ENCODE measurements around the gene WBP1L.
A peak's percentile ranks its signal among the peaks of the same experiment; 100 is the strongest.
"Not testable (repeated sequence)": the region's sequence is repeated elsewhere in the genome, so short reads cannot be mapped to it uniquely, and the experiment has no call there.

Gene WBP1L

DNA sequence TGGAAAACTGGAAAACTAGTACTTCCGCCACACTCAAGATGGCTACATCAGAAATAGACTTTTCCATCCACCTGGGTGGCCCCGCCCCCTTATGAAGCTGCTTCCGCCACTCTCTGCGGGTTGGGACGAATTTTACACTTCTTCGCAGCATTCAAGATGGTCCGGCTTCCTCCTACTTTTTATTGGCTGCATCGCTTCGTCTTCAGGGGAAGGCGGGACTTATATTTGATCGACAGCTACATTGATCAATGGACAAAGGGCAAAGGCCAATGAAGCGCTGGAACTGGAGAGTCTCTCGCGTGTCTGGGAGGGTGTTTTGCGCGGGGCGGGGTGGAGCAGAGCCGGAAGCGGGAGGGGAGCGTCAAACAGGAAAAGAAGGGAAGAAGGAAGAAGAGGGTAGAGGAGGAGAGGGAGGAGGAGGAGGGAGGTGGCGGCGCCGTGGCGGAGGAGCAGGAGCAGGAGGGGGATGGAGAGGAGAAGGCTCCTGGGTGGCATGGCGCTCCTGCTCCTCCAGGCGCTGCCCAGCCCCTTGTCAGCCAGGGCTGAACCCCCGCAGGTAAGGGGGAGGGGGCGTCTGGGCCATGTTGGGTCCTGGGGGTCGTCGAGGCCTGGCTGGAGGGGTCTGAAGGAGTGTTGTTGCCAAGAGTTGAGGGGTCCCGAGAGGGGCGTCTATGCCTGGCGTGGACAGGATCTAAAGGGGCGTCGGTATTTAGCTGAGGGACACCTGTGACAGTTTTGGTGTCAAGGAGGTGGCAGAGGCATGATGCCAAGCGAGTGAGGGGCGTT lies at the start of gene WBP1L:
Gene WBP1L (plus strand): TSS at position 361 of the 786 bp plus-strand sequence. CDS start 106 bp downstream, at position 467.
- H3K9me3 ChIP-seq (ENCODE audit: insufficient read depth, low read depth, low read length): no peaks in the 10 kb centered on the region
- peaks cover 9% of the 10 kb centered on the region; the same call in 1 of the 2 replicates for H3K4me1 ChIP-seq (ENCODE audit: insufficient read depth, low read length)
- no peaks in the 10 kb centered on the region; the same call in 1 of the 2 replicates for H3K27me3 ChIP-seq (ENCODE audit: insufficient read depth, low read length)
- H3K27ac ChIP-seq (ENCODE audit: low read length): peak within 1 kb of the TSS; percentile 7
- H3K4me3 ChIP-seq (ENCODE audit: low read length): peak within 1 kb of the TSS; percentile 85
- peaks cover 3% of the 10 kb centered on the region; the same call in 1 of the 2 replicates for H3K36me3 ChIP-seq (ENCODE audit: insufficient read depth, low read depth, low read length)
- peak within 1 kb of the TSS; percentile 76; the same call in 1 of the 2 replicates for H3K9ac ChIP-seq (ENCODE audit: low read depth, low read length)

DNA sequence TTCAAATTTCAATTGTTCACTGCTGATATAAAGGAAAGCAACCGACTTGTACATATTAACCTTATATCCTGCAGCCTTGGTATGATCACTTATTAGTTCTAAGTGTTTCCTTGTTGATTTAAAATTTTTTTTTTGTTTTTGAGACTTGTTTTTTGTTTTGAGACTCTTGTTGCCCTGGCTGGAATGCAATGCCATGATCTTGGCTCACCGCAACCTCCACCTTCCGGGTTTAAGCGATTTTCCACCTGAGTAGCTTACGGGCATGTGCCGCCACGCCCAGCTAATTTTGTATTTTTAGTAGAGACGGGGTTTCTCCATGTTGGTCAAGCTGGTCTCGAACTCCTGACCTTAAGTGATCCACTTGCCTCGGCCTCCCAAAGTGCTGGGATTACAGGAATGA lies 48.3 kb upstream of the WBP1L start:
- H3K4me3 ChIP-seq (ENCODE audit: low read length); H3K9ac ChIP-seq (ENCODE audit: low read depth, low read length); H3K27ac ChIP-seq (ENCODE audit: low read length); H3K4me1 ChIP-seq (ENCODE audit: insufficient read depth, low read length); H3K9me3 ChIP-seq (ENCODE audit: insufficient read depth, low read depth, low read length); H3K27me3 ChIP-seq (ENCODE audit: insufficient read depth, low read length): not testable (repeated sequence)
- H3K36me3 ChIP-seq (ENCODE audit: insufficient read depth, low read depth, low read length): peaks cover 37% of the 10 kb centered on the region

DNA sequence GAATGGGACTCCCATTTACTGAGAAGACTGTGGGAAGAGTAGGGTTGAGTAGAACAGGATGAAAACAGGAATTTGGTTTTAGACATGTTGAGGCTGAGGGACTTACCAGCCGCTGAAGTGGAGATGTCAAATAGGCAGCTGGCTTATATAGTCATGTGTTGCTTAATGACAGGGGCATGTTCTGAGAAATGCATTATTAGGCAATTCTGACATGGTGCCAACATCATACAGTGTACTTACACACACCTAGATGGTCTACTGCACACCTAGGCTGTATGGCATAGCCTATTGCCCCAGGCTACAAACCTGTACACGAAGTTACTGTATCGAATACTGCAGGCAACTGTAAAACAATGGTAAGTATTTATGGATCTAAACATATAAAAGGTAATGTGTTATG lies 47.0 kb upstream of the WBP1L start:
- H3K27ac ChIP-seq (ENCODE audit: low read length): no peak overlapping the region
- H3K4me1 ChIP-seq (ENCODE audit: insufficient read depth, low read length): no peaks in the 10 kb centered on the region
- H3K36me3 ChIP-seq (ENCODE audit: insufficient read depth, low read depth, low read length): peaks cover 37% of the 10 kb centered on the region
- H3K27me3 ChIP-seq (ENCODE audit: insufficient read depth, low read length): no peaks in the 10 kb centered on the region
- no peak overlapping the region for H3K9ac ChIP-seq (ENCODE audit: low read depth, low read length)
- no peaks in the 10 kb centered on the region for H3K9me3 ChIP-seq (ENCODE audit: insufficient read depth, low read depth, low read length)
- no peak overlapping the region for H3K4me3 ChIP-seq (ENCODE audit: low read length)

DNA sequence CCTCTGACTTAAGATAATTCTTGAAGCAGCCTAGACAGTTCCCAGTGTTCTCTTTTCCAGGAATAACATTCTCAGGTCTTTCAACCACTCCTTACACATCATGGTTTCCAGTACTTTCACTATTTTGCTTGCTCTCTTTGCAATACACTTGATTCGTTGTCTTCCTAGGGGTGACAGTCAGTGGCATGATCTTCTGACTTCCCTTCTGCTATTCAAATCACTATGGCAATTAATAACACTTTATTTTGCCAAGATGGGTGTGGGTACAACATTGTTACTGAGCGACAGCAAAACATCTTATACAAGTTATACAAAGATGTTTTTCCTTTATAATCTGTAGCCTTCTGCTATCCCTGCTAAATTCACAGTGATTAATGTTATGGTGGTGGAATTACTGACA lies 44.9 kb upstream of the WBP1L start:
- no peaks in the 10 kb centered on the region for H3K9me3 ChIP-seq (ENCODE audit: insufficient read depth, low read depth, low read length)
- H3K27ac ChIP-seq (ENCODE audit: low read length): no peak overlapping the region
- H3K4me1 ChIP-seq (ENCODE audit: insufficient read depth, low read length): no peaks in the 10 kb centered on the region
- no peak overlapping the region for H3K4me3 ChIP-seq (ENCODE audit: low read length)
- H3K9ac ChIP-seq (ENCODE audit: low read depth, low read length): no peak overlapping the region
- no peaks in the 10 kb centered on the region for H3K27me3 ChIP-seq (ENCODE audit: insufficient read depth, low read length)
- H3K36me3 ChIP-seq (ENCODE audit: insufficient read depth, low read depth, low read length): peaks cover 40% of the 10 kb centered on the region

DNA sequence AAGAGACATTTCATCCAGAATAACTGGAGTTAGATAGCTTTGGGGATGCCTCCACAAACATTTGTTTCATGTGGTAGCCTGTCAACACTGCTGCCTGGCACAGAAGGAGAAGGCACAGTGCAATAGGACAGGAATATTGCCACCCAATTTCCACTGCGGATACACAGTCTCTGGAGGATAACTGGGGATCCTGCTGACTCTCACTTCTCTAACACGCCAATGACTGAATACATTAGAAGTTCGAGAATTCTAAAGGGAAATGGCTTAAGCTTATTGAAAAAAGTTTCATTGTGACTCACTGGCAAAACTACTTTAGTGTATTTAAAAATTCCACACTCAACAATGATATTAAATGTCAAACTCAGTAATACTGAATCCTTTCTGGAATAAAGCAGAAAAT lies 42.5 kb upstream of the WBP1L start:
- no peak overlapping the region for H3K9ac ChIP-seq (ENCODE audit: low read depth, low read length)
- no peaks in the 10 kb centered on the region for H3K9me3 ChIP-seq (ENCODE audit: insufficient read depth, low read depth, low read length)
- H3K36me3 ChIP-seq (ENCODE audit: insufficient read depth, low read depth, low read length): peaks cover 33% of the 10 kb centered on the region
- no peaks in the 10 kb centered on the region for H3K4me1 ChIP-seq (ENCODE audit: insufficient read depth, low read length)
- H3K27me3 ChIP-seq (ENCODE audit: insufficient read depth, low read length): no peaks in the 10 kb centered on the region
- H3K4me3 ChIP-seq (ENCODE audit: low read length): no peak overlapping the region
- H3K27ac ChIP-seq (ENCODE audit: low read length): no peak overlapping the region

DNA sequence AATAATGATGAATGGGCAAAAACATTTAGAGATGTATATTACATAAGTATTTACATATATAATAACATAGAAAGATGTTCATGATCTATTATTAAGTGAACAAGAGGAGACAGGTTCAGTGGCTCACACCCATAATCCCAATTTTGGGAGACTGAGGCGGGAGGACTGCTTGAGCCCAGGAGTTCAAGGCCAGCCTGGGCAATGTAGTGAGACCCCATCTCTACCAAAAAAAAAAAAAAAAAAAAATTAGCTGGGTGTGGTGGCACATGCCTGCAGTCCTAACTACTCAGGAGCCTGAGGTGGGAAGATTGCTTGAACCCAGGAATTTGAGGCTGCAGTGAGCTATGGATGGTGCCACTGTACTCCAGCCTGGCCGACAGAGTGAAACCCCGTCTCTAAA lies 42.0 kb upstream of the WBP1L start:
- Histone ChIP-seq H3K4me1 (ENCODE audit: insufficient read depth, low read length) (no peaks in the 10 kb centered on the region), H3K9ac (ENCODE audit: low read depth, low read length) (no peak overlapping the region), H3K36me3 (ENCODE audit: insufficient read depth, low read depth, low read length) (peaks cover 29% of the 10 kb centered on the region), H3K27ac (ENCODE audit: low read length) (no peak overlapping the region), H3K4me3 (ENCODE audit: low read length) (no peak overlapping the region), H3K27me3 (ENCODE audit: insufficient read depth, low read length) (no peaks in the 10 kb centered on the region), H3K9me3 (ENCODE audit: insufficient read depth, low read depth, low read length) (no peaks in the 10 kb centered on the region)

DNA sequence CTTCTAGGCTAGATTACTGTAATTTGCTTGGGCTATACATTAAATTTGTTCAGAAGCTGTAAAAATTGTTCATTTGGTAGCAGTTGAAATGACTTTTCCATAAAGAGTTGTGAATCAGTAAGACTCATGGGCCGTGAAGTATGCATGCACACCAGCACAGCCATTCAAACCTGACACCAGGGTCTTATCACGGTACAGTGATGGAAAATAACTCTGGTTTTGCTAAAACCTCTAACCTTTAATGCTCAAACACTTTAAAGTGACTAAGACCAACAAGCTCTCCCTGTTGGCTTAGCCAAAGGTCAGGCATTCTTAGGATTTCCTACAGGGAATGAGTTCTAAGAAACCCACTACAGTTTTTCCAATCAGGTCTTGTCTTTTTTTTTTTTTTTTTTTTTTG lies 41.0 kb upstream of the WBP1L start:
- Histone ChIP-seq H3K4me3 (ENCODE audit: low read length) (no peak overlapping the region), H3K36me3 (ENCODE audit: insufficient read depth, low read depth, low read length) (peaks cover 21% of the 10 kb centered on the region), H3K27ac (ENCODE audit: low read length) (no peak overlapping the region), H3K9me3 (ENCODE audit: insufficient read depth, low read depth, low read length) (no peaks in the 10 kb centered on the region), H3K4me1 (ENCODE audit: insufficient read depth, low read length) (no peaks in the 10 kb centered on the region), H3K9ac (ENCODE audit: low read depth, low read length) (no peak overlapping the region), H3K27me3 (ENCODE audit: insufficient read depth, low read length) (no peaks in the 10 kb centered on the region)

DNA sequence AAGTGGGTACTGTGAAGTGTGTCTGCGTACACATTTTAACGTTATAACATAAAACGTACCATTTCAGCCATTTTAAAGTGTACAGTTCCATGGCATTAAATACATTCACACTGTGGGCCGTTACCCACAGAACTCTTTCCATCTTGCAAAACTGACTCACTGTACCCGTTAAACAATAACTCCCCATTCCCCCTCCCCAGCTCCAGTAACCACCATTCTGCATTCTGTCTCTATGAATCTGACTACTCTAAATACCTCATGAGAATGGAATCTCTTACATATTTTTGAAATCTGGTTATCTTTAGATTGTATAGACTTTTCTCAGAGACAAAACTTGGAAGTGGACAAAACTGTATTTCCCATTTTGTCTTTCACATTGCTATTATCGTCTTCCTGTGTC lies 38.8 kb upstream of the WBP1L start:
- H3K9ac ChIP-seq (ENCODE audit: low read depth, low read length): no peak overlapping the region
- H3K27me3 ChIP-seq (ENCODE audit: insufficient read depth, low read length): no peaks in the 10 kb centered on the region
- 0 out of 2 replicates have a peak, but pooled peaks cover 3% of the 10 kb centered on the region for H3K36me3 ChIP-seq (ENCODE audit: insufficient read depth, low read depth, low read length)
- no peaks in the 10 kb centered on the region for H3K4me1 ChIP-seq (ENCODE audit: insufficient read depth, low read length)
- no peak overlapping the region for H3K4me3 ChIP-seq (ENCODE audit: low read length)
- H3K27ac ChIP-seq (ENCODE audit: low read length): no peak overlapping the region
- H3K9me3 ChIP-seq (ENCODE audit: insufficient read depth, low read depth, low read length): no peaks in the 10 kb centered on the region

DNA sequence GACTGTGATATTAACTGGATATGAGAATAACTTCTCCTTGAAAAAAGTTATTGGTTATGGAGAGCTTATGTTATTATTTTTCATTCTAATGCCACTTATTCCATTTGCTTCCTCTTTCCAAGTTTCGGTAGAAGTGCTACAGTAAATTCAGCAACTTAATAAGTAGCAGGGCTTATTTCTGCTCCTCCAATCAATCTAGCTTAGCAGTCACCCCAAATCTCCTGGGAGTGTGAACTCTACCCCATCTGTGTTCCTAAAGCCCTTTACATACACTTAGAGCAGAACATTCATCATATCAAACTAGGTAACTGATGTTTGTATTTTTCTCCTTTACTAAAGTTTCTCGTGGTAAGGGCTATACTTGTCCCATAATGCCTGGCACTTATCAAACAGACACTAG lies 38.2 kb upstream of the WBP1L start:
- Histone ChIP-seq H3K4me1 (ENCODE audit: insufficient read depth, low read length) (no peaks in the 10 kb centered on the region), H3K27me3 (ENCODE audit: insufficient read depth, low read length) (no peaks in the 10 kb centered on the region), H3K9me3 (ENCODE audit: insufficient read depth, low read depth, low read length) (no peaks in the 10 kb centered on the region), H3K9ac (ENCODE audit: low read depth, low read length) (no peak overlapping the region), H3K27ac (ENCODE audit: low read length) (no peak overlapping the region), H3K4me3 (ENCODE audit: low read length) (no peak overlapping the region), H3K36me3 (ENCODE audit: insufficient read depth, low read depth, low read length) (0 out of 2 replicates have a peak, but pooled peaks cover 3% of the 10 kb centered on the region)

DNA sequence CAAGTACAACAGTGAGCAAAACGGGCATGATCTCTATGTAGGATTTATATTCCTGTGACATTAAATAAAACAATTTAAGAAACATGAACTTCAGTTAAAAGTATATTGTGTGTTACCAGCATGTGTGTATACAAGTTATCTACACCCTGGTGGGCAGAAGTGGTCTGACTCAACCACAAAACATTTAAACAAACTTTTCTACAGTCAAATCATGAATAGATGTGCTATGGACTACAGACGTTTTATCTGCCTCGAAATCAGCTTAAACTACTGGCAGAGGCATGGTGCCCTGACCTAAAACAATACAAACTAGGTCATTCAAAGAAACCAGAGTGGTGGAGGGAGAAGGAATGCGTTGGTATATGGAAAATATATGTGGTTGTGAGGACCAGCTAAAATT lies 33.1 kb upstream of the WBP1L start:
- Histone ChIP-seq H3K9ac (ENCODE audit: low read depth, low read length) (no peak overlapping the region), H3K4me3 (ENCODE audit: low read length) (no peak overlapping the region), H3K27ac (ENCODE audit: low read length) (no peak overlapping the region), H3K36me3 (ENCODE audit: insufficient read depth, low read depth, low read length) (no peaks in the 10 kb centered on the region), H3K9me3 (ENCODE audit: insufficient read depth, low read depth, low read length) (no peaks in the 10 kb centered on the region), H3K4me1 (ENCODE audit: insufficient read depth, low read length) (peaks cover 7% of the 10 kb centered on the region; the same call in 1 of the 2 replicates), H3K27me3 (ENCODE audit: insufficient read depth, low read length) (no peaks in the 10 kb centered on the region)

DNA sequence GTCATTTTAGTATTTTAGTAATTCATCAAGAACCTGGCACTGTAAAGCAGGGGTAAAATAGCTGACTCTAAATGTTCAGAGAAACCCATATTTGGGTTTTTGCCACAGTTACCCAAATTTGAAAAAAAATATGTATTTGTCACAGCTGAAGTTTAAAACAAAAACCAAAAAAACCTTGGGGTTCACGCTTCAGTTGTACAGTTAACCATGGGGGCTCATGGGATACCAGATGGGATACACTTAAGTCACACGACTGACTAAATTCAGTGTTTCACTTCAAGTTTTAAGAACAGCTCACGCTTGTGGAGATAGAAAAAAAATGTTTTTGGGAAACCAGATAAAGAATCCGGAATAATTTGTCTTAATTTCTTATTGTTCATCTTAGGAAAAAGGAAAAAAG lies 31.7 kb upstream of the WBP1L start:
- 0 out of 2 replicates have a peak, but pooled peaks cover 7% of the 10 kb centered on the region for H3K36me3 ChIP-seq (ENCODE audit: insufficient read depth, low read depth, low read length)

DNA sequence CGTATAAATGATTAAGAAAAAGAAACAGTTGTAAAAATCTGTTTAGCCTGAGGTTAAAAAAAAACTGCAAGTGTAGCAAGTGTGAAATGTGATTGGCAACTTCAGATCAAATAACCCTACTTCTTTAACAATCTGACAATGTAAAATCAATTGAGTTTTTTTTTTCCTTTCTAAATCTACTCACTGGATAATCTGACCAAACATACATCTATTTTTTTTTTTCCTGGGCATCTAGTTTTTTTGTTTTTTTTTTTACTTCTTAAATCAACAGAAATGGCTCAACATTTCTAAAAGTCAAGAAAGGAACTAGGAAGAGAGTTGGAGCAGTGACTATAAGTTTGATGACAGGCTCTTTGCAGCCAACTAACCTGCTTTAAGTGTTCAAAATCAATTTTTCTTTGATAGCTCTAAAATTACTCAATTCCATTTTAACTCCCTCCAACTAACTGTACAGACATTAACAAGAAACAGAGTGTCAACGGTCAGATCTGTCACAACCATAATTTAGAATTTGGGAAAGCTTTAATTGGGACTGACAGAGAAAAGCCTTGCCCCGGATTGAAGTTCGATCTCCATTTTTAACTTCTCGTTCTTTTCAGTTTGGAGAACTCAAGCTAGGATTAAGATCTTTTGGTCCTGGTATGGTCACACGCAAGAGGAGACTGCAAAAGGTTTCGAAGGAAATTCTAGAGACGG lies 30.8 kb upstream of the WBP1L start:
- H3K4me1 ChIP-seq (ENCODE audit: insufficient read depth, low read length): peaks cover 19% of the 10 kb centered on the region
- H3K27me3 ChIP-seq (ENCODE audit: insufficient read depth, low read length): no peaks in the 10 kb centered on the region
- peak overlapping the region; percentile 93 for H3K9ac ChIP-seq (ENCODE audit: low read depth, low read length)
- H3K27ac ChIP-seq (ENCODE audit: low read length): peak overlapping the region; percentile 93
- peak overlapping the region; percentile 96 for H3K4me3 ChIP-seq (ENCODE audit: low read length)
- peaks cover 16% of the 10 kb centered on the region for H3K36me3 ChIP-seq (ENCODE audit: insufficient read depth, low read depth, low read length)
- H3K9me3 ChIP-seq (ENCODE audit: insufficient read depth, low read depth, low read length): no peaks in the 10 kb centered on the region

More for the DNA sequence above, 31.7 kb upstream of the WBP1L start:
- H3K27me3 ChIP-seq (ENCODE audit: insufficient read depth, low read length): no peaks in the 10 kb centered on the region
- no peak overlapping the region for H3K9ac ChIP-seq (ENCODE audit: low read depth, low read length)
- H3K27ac ChIP-seq (ENCODE audit: low read length): no peak overlapping the region
- peaks cover 14% of the 10 kb centered on the region; the same call in 1 of the 2 replicates for H3K4me1 ChIP-seq (ENCODE audit: insufficient read depth, low read length)
- H3K9me3 ChIP-seq (ENCODE audit: insufficient read depth, low read depth, low read length): no peaks in the 10 kb centered on the region
- H3K4me3 ChIP-seq (ENCODE audit: low read length): no peak overlapping the region
